ENCODE measurements around the gene RPL39L. TPM values are rescaled to one million over a fixed set of nuclear protein-coding genes. Genes with fewer than 3 reads are reported as not detected.
"Not testable (repeated sequence)": the region's sequence is repeated elsewhere in the genome, so short reads cannot be mapped to it uniquely, and the experiment has no call there.

RPL39L gene
- total RNA-seq, 4 donors from 2014 or later = 3.6 to 9.1 (median 7.5) TPM

GRCh38 chr3:187172929-187173328 is 33.6 kb upstream of the RPL39L start:
- Histone ChIP-seq H3K27me3 (no peaks in the 10 kb centered on the region), H3K4me1 (peaks cover 3 to 16% (median 10%) of the 10 kb centered on the region in 4 donors), H3K36me3 (no peaks in the 10 kb centered on the region), H3K9me3 (no peaks in the 10 kb centered on the region), H3K27ac (replicated peaks in 1 of 4) (no peak overlapping the region), H3K4me3 (no peak overlapping the region)
- intact Hi-C loops (cut with DNase I) = no loop called here
- 95% methylated on average over 2 of the region's 2 CpGs for WGBS
- no peak for DNase-seq (ENCODE audit: extremely low spot score)
- TF ChIP-seq POLR2A (IDR thresholded peaks at IDR 0.05; ENCODE audit: low read depth) (no peak), POLR2AphosphoS5 (IDR thresholded peaks at IDR 0.05) (no peak), CTCF (IDR thresholded peaks at IDR 0.05) (no peak), EP300 (IDR thresholded peaks at IDR 0.05) (no peak)

GRCh38 chr3:187170911-187171310 is 31.6 kb upstream of the RPL39L start:
- intact Hi-C loops (cut with DNase I); H3K36me3 ChIP-seq; H3K27me3 ChIP-seq; H3K9me3 ChIP-seq; H3K27ac ChIP-seq (replicated peaks in 1 of 4); H3K4me3 ChIP-seq; DNase-seq (ENCODE audit: extremely low spot score): not testable (repeated sequence)
- 97% methylated on average over 5 of the region's 5 CpGs for WGBS
- H3K4me1 ChIP-seq = peaks cover 3 to 24% (median 18%) of the 10 kb centered on the region in 4 donors

- Histone ChIP-seq H3K36me3 (no peaks in the 10 kb centered on the region), H3K4me3 (no peak overlapping the region), H3K27me3 (no peaks in the 10 kb centered on the region), H3K27ac (replicated peaks in 1 of 4) (no peak overlapping the region), H3K4me1 (peaks cover 3 to 26% (median 22%) of the 10 kb centered on the region in 4 donors), H3K9me3 (no peaks in the 10 kb centered on the region)
- no peak for DNase-seq (ENCODE audit: extremely low spot score)
- WGBS = 86% methylated on average over 2 of the region's 2 CpGs
- intact Hi-C loops (cut with DNase I) = loop anchor here (5.0 to 10.0 kb wide), 2 partner anchors 57 to 555 kb away; partner anchors contain the start of gene AHSG
- TF ChIP-seq POLR2AphosphoS5 (IDR thresholded peaks at IDR 0.05) (no peak), EP300 (IDR thresholded peaks at IDR 0.05) (no peak), POLR2A (IDR thresholded peaks at IDR 0.05; ENCODE audit: low read depth) (no peak), CTCF (IDR thresholded peaks at IDR 0.05) (no peak)
These were observed 30.1 kb upstream of the RPL39L start for GRCh38 chr3:187169231-187169960.

- peak overlapping the region in 2 of 4 donors; percentile 28 to 53 for H3K27ac ChIP-seq (replicated peaks in 1 of 4)
- H3K27me3 ChIP-seq = no peaks in the 10 kb centered on the region
- TF ChIP-seq CTCF (IDR thresholded peaks at IDR 0.05) (no peak), POLR2A (IDR thresholded peaks at IDR 0.05; ENCODE audit: low read depth) (no peak), EP300 (IDR thresholded peaks at IDR 0.05) (no peak), POLR2AphosphoS5 (IDR thresholded peaks at IDR 0.05) (no peak)
- H3K4me3 ChIP-seq = no peak overlapping the region
- WGBS = 67% methylated on average over 5 of the region's 5 CpGs
- intact Hi-C loops (cut with DNase I) = loop anchor here (5.0 to 10.0 kb wide), 2 partner anchors 55 to 553 kb away; partner anchors contain the start of gene AHSG
- no peaks in the 10 kb centered on the region for H3K36me3 ChIP-seq
- H3K4me1 ChIP-seq = peaks cover 0 to 16% (median 13%) of the 10 kb centered on the region in 4 donors
- H3K9me3 ChIP-seq = no peaks in the 10 kb centered on the region
- no peak for DNase-seq (ENCODE audit: extremely low spot score)
These were observed 28.5 kb upstream of the RPL39L start for GRCh38 chr3:187167777-187168176.

- 86% methylated on average over 8 of the region's 8 CpGs for WGBS
- intact Hi-C loops (cut with DNase I) = loop anchor here (5.0 to 10.0 kb wide), 2 partner anchors 54 to 552 kb away; partner anchors contain the start of gene AHSG
- H3K4me1 ChIP-seq = peaks cover 0 to 16% (median 13%) of the 10 kb centered on the region in 4 donors
- no peaks in the 10 kb centered on the region for H3K27me3 ChIP-seq
- H3K27ac ChIP-seq (replicated peaks in 1 of 4) = no peak overlapping the region
- H3K36me3 ChIP-seq = no peaks in the 10 kb centered on the region
- TF ChIP-seq POLR2A (IDR thresholded peaks at IDR 0.05; ENCODE audit: low read depth) (no peak), CTCF (IDR thresholded peaks at IDR 0.05) (no peak), EP300 (IDR thresholded peaks at IDR 0.05) (no peak), POLR2AphosphoS5 (IDR thresholded peaks at IDR 0.05) (no peak)
- H3K4me3 ChIP-seq = no peak overlapping the region
- DNase-seq (ENCODE audit: extremely low spot score) = no peak
- no peaks in the 10 kb centered on the region for H3K9me3 ChIP-seq
These were observed 27.5 kb upstream of the RPL39L start for GRCh38 chr3:187166750-187167149.

Measured in esophagus muscularis mucosa (tissue), 4 donors.